HCT116 (cell line): Measurements from ENCODE around the gene KRTAP19-3. TPM values are rescaled to one million over a fixed set of nuclear protein-coding genes. Genes with fewer than 3 reads are reported as not detected.

Experiments used
- ATAC-seq: fragments of 200-7000 bp; cut with Tn5 transposase; 2 replicates; pipeline ENCODE4 v1.9.1; 2020; ENCODE audit warnings: mild to moderate bottlenecking, moderate library complexity
- BruUV-seq: library from RNA; stranded (reverse); fragments of 400-500 nt; replicated peaks from 2 replicates; lab custom pipeline; 2021; lab: Mats Ljungman, UMichigan
- CTCF ChIA-PET: fragments of 300-600 bp; sonication (Branson Sonifier 250); formaldehyde crosslinking; loops from one replicate; lab custom pipeline; 2021; ENCODE audit warnings: antibody characterized with exemption; lab: Charles Lee
- POLR2A ChIA-PET: fragments of 300-600, 350-600 bp; sonication (Branson Sonifier 250); formaldehyde crosslinking; loops from one replicate; lab custom pipeline; 2021; ENCODE audit warnings: antibody characterized with exemption; lab: Charles Lee
- RAD21 ChIA-PET, 2 experiments: fragments of 300-600 bp; sonication (Branson Sonifier 250); formaldehyde crosslinking; loops; one replicate each; lab custom pipeline; 2023; ENCODE audit warnings: low total read pairs in 2 of 2; ENCODE audit not compliant: uncharacterized antibody in 2 of 2, unreplicated experiment in 2 of 2, low non-redundant PET in 1 of 2; lab: Charles Lee
- DNase-seq: peaks from one replicate; pipeline ENCODE4 v3.0.0-alpha.2; 2010; ENCODE audit warnings: low read depth, low spot score
- H2AFZ ChIP-seq: fragments of 200-600 bp; shearing (Covaris generic), sonication (generic); 2 replicates; pipeline ENCODE4 v1.6.1; 2017; ENCODE audit warnings: low read depth, mixed run types, mixed read lengths, antibody characterized with exemption, low read length; ENCODE audit not compliant: poor library complexity, severe bottlenecking
- H3K27ac ChIP-seq: 2 replicates; pipeline ENCODE4 v1.5.1; 2012; ENCODE audit warnings: low read depth, low read length
- H3K27me3 ChIP-seq: fragments of 200-600 bp; sonication (generic); 2 replicates; pipeline ENCODE4 v1.6.1; 2016; ENCODE audit warnings: mixed run types, low read length, mixed read lengths; ENCODE audit not compliant: insufficient read depth
- H3K36me3 ChIP-seq, 2 experiments: fragments of 200-500 bp in 1 of 2; fragments of 200-600 bp in 1 of 2; sonication (Bioruptor generic) in 1 of 2; sonication (generic) in 1 of 2; 2 replicates each; pipeline versions ENCODE4 v1.5.1 to v1.6.1; 2014 to 2016; ENCODE audit warnings: low read length in 2 of 2, inconsistent platforms in 1 of 2, mixed read lengths in 1 of 2, mixed run types in 1 of 2; ENCODE audit not compliant: insufficient read depth in 2 of 2, control insufficient read depth in 1 of 2
- H3K4me1 ChIP-seq, 2 experiments: fragments of 200-600 bp in 1 of 2; sonication (generic) in 1 of 2; 2 replicates each; pipeline versions ENCODE4 v1.5.1 to v1.6.1; 2012 to 2017; ENCODE audit warnings: low read length in 2 of 2, inconsistent platforms in 1 of 2, mild to moderate bottlenecking in 1 of 2, mixed read lengths in 1 of 2, mixed run types in 1 of 2, moderate library complexity in 1 of 2; ENCODE audit not compliant: insufficient read depth in 2 of 2, control insufficient read depth in 1 of 2
- H3K4me2 ChIP-seq: fragments of 200-600 bp; sonication (generic); 2 replicates; pipeline ENCODE4 v1.6.1; 2017; ENCODE audit warnings: mixed run types, low read length, mixed read lengths
- H3K4me3 ChIP-seq, 2 experiments: fragments of 200-600 bp in 1 of 2; sonication (generic) in 1 of 2; replicated peaks in 1 of 2; 2 replicates each; pipeline ENCODE4 v1.5.1; 2011 to 2016; ENCODE audit warnings: low read length in 2 of 2, control low read depth in 1 of 2, low read depth in 1 of 2, mild to moderate bottlenecking in 1 of 2, mixed read lengths in 1 of 2, mixed run types in 1 of 2
- H3K79me2 ChIP-seq: fragments of 200-600 bp; sonication (generic); 2 replicates; pipeline ENCODE4 v1.6.1; 2017; ENCODE audit warnings: mild to moderate bottlenecking, mixed run types, low read length, moderate library complexity, mixed read lengths; ENCODE audit not compliant: insufficient read depth
- H3K9ac ChIP-seq: fragments of 200-600 bp; sonication (generic); 2 replicates; pipeline ENCODE4 v1.6.1; 2016; ENCODE audit warnings: low read length, mixed read lengths
- H3K9me2 ChIP-seq: fragments of 200-600 bp; sonication (generic), shearing (Covaris generic); 2 replicates; pipeline ENCODE4 v1.6.1; 2017; ENCODE audit warnings: mixed run types, mild to moderate bottlenecking, moderate library complexity; ENCODE audit not compliant: insufficient read depth
- H3K9me3 ChIP-seq, 2 experiments: fragments of 200-500 bp in 1 of 2; fragments of 200-600 bp in 1 of 2; sonication (Bioruptor generic) in 1 of 2; sonication (generic) in 1 of 2; 2 replicates each; pipeline ENCODE4 v1.6.1; 2014 to 2017; ENCODE audit warnings: low read length in 2 of 2, mixed read lengths in 2 of 2, inconsistent platforms in 1 of 2, low read depth in 1 of 2, mild to moderate bottlenecking in 1 of 2, mixed run types in 1 of 2, moderate library complexity in 1 of 2; ENCODE audit not compliant: control insufficient read depth in 1 of 2, insufficient read depth in 1 of 2
- H4K20me1 ChIP-seq: fragments of 200-600 bp; sonication (generic), shearing (Covaris generic); 2 replicates; pipeline ENCODE4 v1.6.1; 2017; ENCODE audit warnings: mixed run types, mild to moderate bottlenecking, moderate library complexity; ENCODE audit not compliant: insufficient read depth
- ATF3 ChIP-seq: IDR thresholded peaks from 2 replicates; pipeline ENCODE4 v1.6.1; 2012
- CTCF ChIP-seq, 3 experiments: fragments of 200-600 bp in 1 of 3; sonication (generic) in 1 of 3; IDR thresholded peaks in 2 of 3; conservative IDR thresholded peaks in 1 of 3; 2 replicates each; pipeline ENCODE4 v1.5.1; 2012 to 2017; ENCODE audit warnings: low read depth in 2 of 3, low read length in 2 of 3, antibody characterized with exemption in 1 of 3, borderline replicate concordance in 1 of 3, control low read depth in 1 of 3, mild to moderate bottlenecking in 1 of 3, mixed read lengths in 1 of 3, mixed run types in 1 of 3, moderate library complexity in 1 of 3; ENCODE audit not compliant: insufficient read depth in 1 of 3
- EZH2 ChIP-seq: fragments of 200-600 bp; sonication (generic); IDR thresholded peaks from 2 replicates; pipeline ENCODE4 v1.6.1; 2017; ENCODE audit warnings: antibody characterized with exemption, mixed run types
- FOSL1 ChIP-seq: IDR thresholded peaks from 2 replicates; pipeline ENCODE4 v1.6.1; 2012; ENCODE audit warnings: low read depth
- JUND ChIP-seq: IDR thresholded peaks from 2 replicates; pipeline ENCODE4 v1.6.1; 2012
- POLR2AphosphoS5 ChIP-seq: IDR thresholded peaks from 2 replicates; pipeline ENCODE4 v1.6.1; 2011; ENCODE audit warnings: mild to moderate bottlenecking, low read depth, low read length, moderate library complexity
- SIN3A ChIP-seq: IDR thresholded peaks from 2 replicates; pipeline ENCODE4 v1.6.1; 2012; ENCODE audit warnings: low read depth
- SP1 ChIP-seq: IDR thresholded peaks from 2 replicates; pipeline ENCODE4 v1.6.1; 2012; ENCODE audit warnings: low read depth
- SRF ChIP-seq: IDR thresholded peaks from 2 replicates; pipeline ENCODE4 v1.6.1; 2012; ENCODE audit warnings: low read depth
- TCF7L2 ChIP-seq: IDR thresholded peaks from 2 replicates; pipeline ENCODE4 v1.7.0; 2011; ENCODE audit warnings: borderline replicate concordance, inconsistent platforms; ENCODE audit not compliant: insufficient read depth, insufficient read length; ENCODE audit errors: extremely low read depth
- ZNF274 ChIP-seq: fragments of 200-500 bp; sonication (Bioruptor generic); IDR thresholded peaks from 2 replicates; pipeline ENCODE4 v1.6.1; 2014; ENCODE audit warnings: mild to moderate bottlenecking, low read depth, low read length, inconsistent platforms
- intact Hi-C: fragments of 100-400 bp; cut with micrococcal nuclease; formaldehyde crosslinking; loops from 2 replicates; pipeline ENCODE4 v1.10.0; 2022
- total RNA-seq: library from RNA; stranded (reverse); gene quantifications from one replicate; pipeline ENCODE4 v1.2.1, GENCODE V29; 2021; ENCODE audit not compliant: unreplicated experiment

KRTAP19-3 gene
- total RNA-seq, 1 experiment from 2014 or later, result not detected

GRCh38 chr21:30447056-30447455, 44.8 kb downstream of the KRTAP19-3 start:
- TF ChIP-seq TCF7L2 (no peak), JUND (no peak), SP1 (no peak), EZH2 (no peak)
- TF ChIP-seq, all 23 proteins: peak for 0
- Histone ChIP-seq H3K9me2 (no peaks in the 10 kb centered on the region), H3K27me3 (no peaks in the 10 kb centered on the region), H3K9ac (no peak overlapping the region), H3K79me2 (no peaks in the 10 kb centered on the region), H3K36me3 (no peaks in the 10 kb centered on the region), H3K4me3 (no peak overlapping the region), H3K27ac (no peak overlapping the region), H3K9me3 (peaks cover 18 to 23% of the 10 kb centered on the region in 2 experiments; a peak in 3 of 4 replicates), H4K20me1 (no peaks in the 10 kb centered on the region), H2AFZ (no peak overlapping the region), H3K4me1 (no peaks in the 10 kb centered on the region), H3K4me2 (no peak overlapping the region)
- intact Hi-C loops, result no loop called here
- ChIA-PET CTCF (no interaction called here), POLR2A (no interaction called here), RAD21 (no interaction called here)
- no peak for ATAC-seq
- no TSS peak for BruUV-seq
- no peak for DNase-seq

GRCh38 chr21:30444204-30444603, 47.6 kb downstream of the KRTAP19-3 start:
- Histone ChIP-seq H3K79me2 (no peaks in the 10 kb centered on the region), H3K4me1 (no peaks in the 10 kb centered on the region), H3K9me3 (peaks cover 18 to 25% of the 10 kb centered on the region in 2 experiments; a peak in 2 of 4 replicates), H3K36me3 (no peaks in the 10 kb centered on the region), H3K27me3 (no peaks in the 10 kb centered on the region), H3K4me3 (no peak overlapping the region), H3K27ac (no peak overlapping the region), H4K20me1 (no peaks in the 10 kb centered on the region), H3K9me2 (no peaks in the 10 kb centered on the region), H3K4me2 (no peak overlapping the region), H2AFZ (no peak overlapping the region), H3K9ac (no peak overlapping the region)
- ATAC-seq (no peak), DNase-seq (no peak)
- intact Hi-C loops, result no loop called here
- BruUV-seq, result no TSS peak
- CTCF ChIA-PET, result no interaction called here
- RAD21 ChIA-PET, result no interaction called here
- TF ChIP-seq SRF, result no peak
- no peak for TF ChIP-seq TCF7L2
- no peak for TF ChIP-seq POLR2AphosphoS5
- TF ChIP-seq CTCF (IDR thresholded peaks at IDR 0.05 in 2 of 3, conservative IDR thresholded peaks at IDR 0.05 in 1 of 3; ENCODE audit: borderline replicate concordance in 1 of 3, insufficient read depth in 1 of 3, low read depth in 2 of 3, low read length in 2 of 3), result no peak
- TF ChIP-seq JUND, result no peak
- no peak for TF ChIP-seq FOSL1
- TF ChIP-seq ATF3, result no peak
- no peak for TF ChIP-seq EZH2
- no peak for TF ChIP-seq ZNF274
- no peak for TF ChIP-seq SIN3A
- POLR2A ChIA-PET, result no interaction called here
